Measurements from ENCODE around the gene HLA-E.
"Not testable (repeated sequence)": the region's sequence is repeated elsewhere in the genome, so short reads cannot be mapped to it uniquely, and the experiment has no call there.

Gene HLA-E

GRCh38 chr6:30508890-30509736, 19.8 kb downstream of the HLA-E start:
- DNase-seq, result no peak

- no peak for DNase-seq
These were observed 21.3 kb downstream of the HLA-E start for GRCh38 chr6:30510419-30511168.

- no peak for DNase-seq
These were observed 21.8 kb downstream of the HLA-E start for GRCh38 chr6:30511169-30511546.

- no peak for DNase-seq
These were observed 24.1 kb downstream of the HLA-E start for GRCh38 chr6:30513451-30513850.

- no peak for DNase-seq
These were observed 25.8 kb downstream of the HLA-E start for GRCh38 chr6:30515106-30515505.

- DNase-seq, result peak; percentile 93
These were observed 26.8 kb downstream of the HLA-E start for GRCh38 chr6:30515944-30516753.

GRCh38 chr6:30516754-30517076, 27.4 kb downstream of the HLA-E start:
- not testable (repeated sequence) for DNase-seq

GRCh38 chr6:30517767-30518504, 28.6 kb downstream of the HLA-E start:
- DNase-seq, result not testable (repeated sequence)

GRCh38 chr6:30518505-30519145, 29.3 kb downstream of the HLA-E start:
- DNase-seq, result not testable (repeated sequence)

- no peak for DNase-seq
These were observed 31.2 kb downstream of the HLA-E start for GRCh38 chr6:30520522-30520921.

- not testable (repeated sequence) for DNase-seq
These were observed 31.8 kb downstream of the HLA-E start for GRCh38 chr6:30521082-30521481.

- DNase-seq, result not testable (repeated sequence)
These were observed 32.6 kb downstream of the HLA-E start for GRCh38 chr6:30521952-30522351.

- not testable (repeated sequence) for DNase-seq
These were observed 37.1 kb downstream of the HLA-E start for GRCh38 chr6:30526444-30526843.

GRCh38 chr6:30529349-30529875, 40.1 kb downstream of the HLA-E start:
- peak; percentile 20 for DNase-seq

GRCh38 chr6:30530014-30530413, 40.7 kb downstream of the HLA-E start:
- DNase-seq, result no peak

- DNase-seq, result no peak
These were observed 44.4 kb downstream of the HLA-E start for GRCh38 chr6:30533460-30534294.

- no peak for DNase-seq
These were observed 48.6 kb downstream of the HLA-E start for GRCh38 chr6:30537931-30538330.

GRCh38 chr6:30541515-30542403, 52.5 kb downstream of the HLA-E start:
- DNase-seq, result peak; percentile 80

- peak; percentile 51 for DNase-seq
These were observed 53.1 kb downstream of the HLA-E start for GRCh38 chr6:30542404-30542725.

GRCh38 chr6:30542915-30543314, 53.6 kb downstream of the HLA-E start:
- DNase-seq, result no peak

Data from CD4-positive, alpha-beta T cell treated with Interferon gamma for 1 hour (primary cell).